Ovary (tissue), 9 donors: ENCODE results near the gene CTSF. TPM values are rescaled to one million over a fixed set of nuclear protein-coding genes. Genes with fewer than 3 reads are reported as not detected.

Source experiments
- DNase-seq, 5 donors: peaks; one replicate each; pipeline ENCODE4 v3.0.0-alpha.2; 2019 to 2020
- H3K27ac ChIP-seq, 2 donors: fragments of 200-600 bp; one replicate each; pipeline versions ENCODE4 v1.5.1 to v1.8.0; 2019 to 2022
- H3K27me3 ChIP-seq: fragments of 200-600 bp; one replicate; pipeline ENCODE4 v1.8.0; 2022
- H3K36me3 ChIP-seq: fragments of 200-600 bp; sonication (generic); one replicate; pipeline ENCODE4 v1.5.1; 2019
- H3K4me1 ChIP-seq: one replicate; pipeline ENCODE4 v1.8.1; 2013; ENCODE audit warnings: mild to moderate bottlenecking, moderate library complexity; ENCODE audit not compliant: insufficient read depth
- H3K4me3 ChIP-seq: fragments of 200-600 bp; sonication (generic); one replicate; pipeline ENCODE4 v1.5.1; 2017
- H3K9me3 ChIP-seq, 2 donors: fragments of 200-600 bp in 1 of 2; sonication (generic) in 1 of 2; one replicate each; pipeline versions ENCODE4 v1.5.1 to v1.8.1; 2013 to 2019; ENCODE audit warnings: mild to moderate bottlenecking in 1 of 2, moderate library complexity in 1 of 2
- EP300 ChIP-seq: sonication (generic); formaldehyde crosslinking; IDR thresholded peaks from one replicate; pipeline ENCODE4 v1.6.1; 2017; ENCODE audit warnings: antibody characterized with exemption
- POLR2A ChIP-seq: fragments of 450-650 bp; IDR thresholded peaks from one replicate; pipeline ENCODE4 v1.6.1; 2017; ENCODE audit warnings: antibody characterized with exemption, mild to moderate bottlenecking, moderate library complexity
- WGBS, 3 donors: extraction: QIAGEN DNeasy Blood & Tissue Kit in 1 of 3; methylation state at CpG; one replicate each; pipeline versions ENCODE4 v1.1.5 to v1.1.7; 2013 to 2017; 5-methylcytosine and 5-hydroxymethylcytosine counted together
- intact Hi-C, 4 donors: fragments of 100-400 bp; cut with DNase I; formaldehyde crosslinking; loops; one replicate each; pipeline versions ENCODE4 v1.11.0 to v1.15.1; 2022 to 2023
- polyA plus RNA-seq, 2 donors: library from polyadenylated mRNA; stranded (reverse); fragments of 200-250 nt in 1 of 2; fragments of 350-450 nt in 1 of 2; fragmentation: Illumina TruSeq in 1 of 2; extraction: RNeasy Lipid Tissue Mini Kit (QIAGEN cat#74804) in 1 of 2; gene quantifications; one replicate each; pipeline ENCODE4 v1.2.3, GENCODE V29; 2013 to 2014
- total RNA-seq, 7 donors: library from RNA; depleted of rRNA in 2 of 7; stranded (reverse); fragments of >200 nt in 2 of 7; fragmentation: NEBNext Ultra II Directional in 3 of 7; extraction: Animal tissue kit (Norgen Biotek cat#: 25700) in 3 of 7; gene quantifications; one replicate each; pipeline versions ENCODE4 v1.1.0 to v1.2.4, GENCODE V29; 2016 to 2023
- TF ChIP-seq, protein P1 (sequence below), 3 donors: fragments of 450-650 bp in 2 of 3; fragments of 200-600 bp in 1 of 3; IDR thresholded peaks; one replicate each; pipeline versions ENCODE4 v1.5.1 to v1.8.0; 2016 to 2022; ENCODE audit warnings: antibody characterized with exemption in 3 of 3, mild to moderate bottlenecking in 1 of 3
- donor health status: DM: no; HTN: no; CAD: no; lungs with moderate emphysema.
- donor health status: DM: no; HTN: no; CAD: no.
- donor health status: Bipolar disorder and iron deficiency.
- donor health status: DM: yes; HTN: yes; CAD: no.
- donor health status: DM: no; HTN: no; CAD: no.
- donor health status: DM: yes; HTN: yes; CAD: no.

The CTSF gene
- total and polyA plus RNA-seq, 9 donors: 52.6 to 222 (median 158) TPM

DNA sequence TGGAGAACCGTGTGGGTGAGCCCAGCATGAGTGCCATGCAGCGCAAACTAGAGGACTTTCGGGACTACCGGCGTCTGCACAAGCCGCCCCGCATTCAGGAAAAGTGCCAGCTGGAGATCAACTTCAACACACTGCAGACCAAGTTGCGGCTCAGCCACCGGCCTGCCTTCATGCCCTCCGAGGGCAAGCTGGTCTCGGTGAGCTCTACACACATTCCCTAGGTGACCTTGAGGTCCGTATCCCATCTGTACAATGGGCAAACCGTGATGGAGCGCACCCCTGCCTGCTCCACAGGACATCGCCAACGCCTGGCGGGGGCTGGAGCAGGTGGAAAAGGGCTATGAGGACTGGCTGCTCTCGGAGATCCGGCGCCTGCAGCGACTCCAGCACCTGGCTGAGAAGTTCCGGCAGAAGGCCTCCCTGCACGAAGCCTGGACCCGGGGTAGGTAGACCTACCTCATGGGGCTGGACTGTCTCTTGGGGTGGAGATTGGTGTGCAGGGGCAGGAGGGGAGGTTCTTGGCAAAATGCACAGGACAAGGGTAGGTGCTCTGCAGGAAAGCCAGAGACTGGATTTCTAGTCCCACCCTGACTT lies 10.6 kb downstream of the CTSF start:
- Histone ChIP-seq H3K36me3 (no peaks in the 10 kb centered on the region), H3K27me3 (no peaks in the 10 kb centered on the region), H3K27ac (no peak overlapping the region), H3K9me3 (no peaks in the 10 kb centered on the region), H3K4me1 (peaks cover 3% of the 10 kb centered on the region), H3K4me3 (no peak overlapping the region)
- intact Hi-C loops: loop anchor here in 1 of 4 donors (2.0 kb wide), 1 partner anchor 23 kb away; no protein-coding TSS in a partner anchor
- no peak for DNase-seq
- TF ChIP-seq POLR2A (no peak), EP300 (no peak)
- TF ChIP-seq, protein P1, sequence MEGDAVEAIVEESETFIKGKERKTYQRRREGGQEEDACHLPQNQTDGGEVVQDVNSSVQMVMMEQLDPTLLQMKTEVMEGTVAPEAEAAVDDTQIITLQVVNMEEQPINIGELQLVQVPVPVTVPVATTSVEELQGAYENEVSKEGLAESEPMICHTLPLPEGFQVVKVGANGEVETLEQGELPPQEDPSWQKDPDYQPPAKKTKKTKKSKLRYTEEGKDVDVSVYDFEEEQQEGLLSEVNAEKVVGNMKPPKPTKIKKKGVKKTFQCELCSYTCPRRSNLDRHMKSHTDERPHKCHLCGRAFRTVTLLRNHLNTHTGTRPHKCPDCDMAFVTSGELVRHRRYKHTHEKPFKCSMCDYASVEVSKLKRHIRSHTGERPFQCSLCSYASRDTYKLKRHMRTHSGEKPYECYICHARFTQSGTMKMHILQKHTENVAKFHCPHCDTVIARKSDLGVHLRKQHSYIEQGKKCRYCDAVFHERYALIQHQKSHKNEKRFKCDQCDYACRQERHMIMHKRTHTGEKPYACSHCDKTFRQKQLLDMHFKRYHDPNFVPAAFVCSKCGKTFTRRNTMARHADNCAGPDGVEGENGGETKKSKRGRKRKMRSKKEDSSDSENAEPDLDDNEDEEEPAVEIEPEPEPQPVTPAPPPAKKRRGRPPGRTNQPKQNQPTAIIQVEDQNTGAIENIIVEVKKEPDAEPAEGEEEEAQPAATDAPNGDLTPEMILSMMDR (IDR thresholded peaks at IDR 0.05): no peak
- 87 to 92% (median 89%) methylated on average over 24 of the region's 24 CpGs for WGBS, 3 donors

DNA sequence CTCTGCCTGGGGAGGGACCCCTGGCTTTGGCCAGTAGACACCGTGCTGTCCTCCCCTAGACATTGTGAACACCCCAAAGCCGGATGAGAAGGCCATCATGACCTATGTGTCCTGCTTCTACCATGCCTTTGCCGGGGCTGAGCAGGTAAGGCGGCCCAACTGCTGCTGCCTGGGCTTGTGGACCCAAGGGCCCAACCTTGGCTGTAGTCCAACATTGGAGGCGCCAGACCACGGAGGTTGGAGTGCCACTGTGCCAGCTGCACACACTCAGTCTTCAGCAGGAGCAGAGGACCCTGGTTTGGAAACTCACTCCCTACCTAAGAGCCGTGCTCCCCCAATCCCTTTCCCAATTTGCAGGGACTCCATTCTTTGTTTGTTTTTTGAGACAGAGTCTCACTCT lies 12.3 kb downstream of the CTSF start:
- no peaks in the 10 kb centered on the region for H3K27me3 ChIP-seq

DNA sequence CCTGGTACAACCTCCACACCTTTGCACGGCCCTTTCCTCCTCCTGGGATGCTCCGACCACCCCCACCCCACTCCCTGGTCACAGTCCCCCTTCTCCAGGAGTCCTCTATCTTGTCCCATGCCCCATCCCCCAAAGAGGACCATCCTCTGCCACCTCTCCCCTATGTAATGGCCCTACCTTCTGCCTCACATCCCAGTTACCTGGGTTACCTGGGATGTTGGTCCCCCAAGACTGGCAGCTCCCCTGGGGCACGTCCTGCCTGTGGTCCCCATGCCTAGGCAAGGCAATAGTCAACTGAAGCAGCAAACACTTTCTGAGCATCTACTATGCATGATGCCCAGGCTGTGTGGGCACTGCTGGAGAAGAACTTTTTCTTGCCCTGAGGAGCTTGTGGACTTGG lies 13.0 kb downstream of the CTSF start:
- TF ChIP-seq EP300: no peak
- TF ChIP-seq POLR2A: no peak
- TF ChIP-seq, protein P1 (IDR thresholded peaks at IDR 0.05): no peak
- Histone ChIP-seq H3K27me3 (no peaks in the 10 kb centered on the region), H3K4me3 (no peak overlapping the region), H3K4me1 (peaks cover 3% of the 10 kb centered on the region), H3K9me3 (no peaks in the 10 kb centered on the region), H3K27ac (no peak overlapping the region), H3K36me3 (no peaks in the 10 kb centered on the region)
- intact Hi-C loops: no loop called here
- DNase-seq: no peak
- WGBS, 3 donors: 65 to 68% (median 66%) methylated on average over 3 of the region's 3 CpGs

More for the DNA sequence above, 12.3 kb downstream of the CTSF start:
- Histone ChIP-seq H3K4me1 (peaks cover 3% of the 10 kb centered on the region), H3K27ac (no peak overlapping the region), H3K4me3 (no peak overlapping the region), H3K9me3 (no peaks in the 10 kb centered on the region), H3K36me3 (no peaks in the 10 kb centered on the region)
- DNase-seq: no peak
- intact Hi-C loops: loop anchor here in 1 of 4 donors (2.0 kb wide), 1 partner anchor 21 kb away; no protein-coding TSS in a partner anchor
- 82 to 86% (median 85%) methylated on average over 7 of the region's 7 CpGs for WGBS, 3 donors
- TF ChIP-seq, protein P1 (IDR thresholded peaks at IDR 0.05): no peak
- TF ChIP-seq EP300: no peak
- TF ChIP-seq POLR2A: no peak

- no peak for TF ChIP-seq POLR2A
- TF ChIP-seq, protein P1 (IDR thresholded peaks at IDR 0.05): no peak
- no peak for TF ChIP-seq EP300
- H3K27me3 ChIP-seq: no peaks in the 10 kb centered on the region
- no peaks in the 10 kb centered on the region for H3K9me3 ChIP-seq
- peaks cover 3% of the 10 kb centered on the region for H3K4me1 ChIP-seq
- H3K4me3 ChIP-seq: no peak overlapping the region
- intact Hi-C loops: no loop called here
- H3K27ac ChIP-seq: no peak overlapping the region
- WGBS, 3 donors: 63 to 75% (median 66%) methylated on average over 5 of the region's 5 CpGs
- DNase-seq: no peak
- H3K36me3 ChIP-seq: no peaks in the 10 kb centered on the region
Measured at GRCh38 chr11:66554602-66555001, 13.8 kb downstream of the CTSF start.
